Middle frontal gyrus (tissue), 1 donor: ENCODE results near the gene ISG20L2.

Experiments used
- DNase-seq: peaks from one replicate; pipeline ENCODE4 v3.0.0-alpha.2; 2015; ENCODE audit warnings: low spot score; ENCODE audit errors: extremely low spot score

Gene ISG20L2

GRCh38 chr1:156754219-156754618, 25.7 kb upstream of the ISG20L2 start:
- DNase-seq: no peak

DNA sequence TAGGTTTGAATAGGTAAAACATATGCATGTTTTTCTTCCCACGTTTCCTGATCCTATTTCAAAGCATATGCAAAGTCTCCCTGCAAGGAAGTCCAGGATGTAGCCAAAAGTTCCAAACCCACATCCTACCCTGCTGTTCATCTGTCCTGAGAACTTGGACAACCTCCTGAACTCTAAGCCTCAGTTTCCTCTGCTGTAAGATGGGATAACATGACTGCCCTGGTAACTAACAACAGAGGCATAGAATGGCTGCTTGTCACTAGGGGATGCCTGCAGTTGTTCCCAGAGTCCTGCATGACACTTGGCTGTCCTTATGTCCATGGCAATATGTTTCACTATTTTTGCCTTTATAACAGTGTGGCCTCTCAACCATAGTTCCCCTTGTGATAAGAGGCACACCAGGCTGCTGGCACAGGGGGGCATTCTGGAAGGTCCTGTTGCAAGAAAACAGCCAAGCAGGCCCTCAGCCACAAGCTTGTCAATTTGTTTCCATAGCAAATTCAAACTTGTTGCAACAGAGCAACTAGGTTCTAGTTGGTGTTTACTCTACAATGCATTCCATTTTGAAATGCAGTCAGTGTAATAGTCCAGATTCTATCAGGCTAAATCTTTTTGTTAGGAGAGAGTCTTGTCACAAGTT, 24.4 kb upstream of the ISG20L2 start:
- DNase-seq: no peak

DNA sequence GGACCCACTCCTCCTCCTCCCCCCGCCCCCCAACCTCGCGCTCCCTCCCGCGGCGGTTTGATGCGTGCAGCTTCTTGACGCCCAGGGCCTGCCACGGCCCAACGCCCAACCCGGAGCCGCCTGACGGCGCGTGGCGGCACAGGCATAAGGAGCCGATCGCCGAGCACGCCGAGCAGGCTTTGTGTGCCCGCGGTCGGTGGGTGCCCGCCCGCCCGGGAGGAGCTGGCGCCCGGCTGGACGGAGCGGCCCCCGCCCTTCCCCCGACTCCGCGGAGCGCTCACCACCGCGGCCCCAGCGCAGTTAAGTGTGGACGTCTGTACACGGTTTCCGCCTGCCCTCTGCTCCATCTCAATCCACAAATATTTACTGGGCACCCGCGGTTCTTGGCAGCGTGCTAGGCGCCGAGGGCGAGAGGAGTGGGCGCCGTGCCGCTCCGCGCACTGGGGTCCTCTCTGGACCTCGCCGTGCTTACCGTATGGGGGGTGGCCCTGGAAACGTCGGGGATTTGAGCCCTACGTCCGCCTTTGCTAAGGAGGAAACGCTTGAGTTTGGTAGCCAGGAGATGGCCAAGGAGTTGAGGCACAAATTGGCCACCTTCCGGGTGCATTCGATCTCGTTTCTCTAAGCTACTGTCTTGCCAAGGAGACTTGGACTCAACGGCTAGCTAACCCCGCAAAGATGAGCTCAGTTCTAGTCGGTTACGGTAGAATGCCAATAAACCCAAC, 23.4 kb upstream of the ISG20L2 start:
- DNase-seq: peak; percentile 93

DNA sequence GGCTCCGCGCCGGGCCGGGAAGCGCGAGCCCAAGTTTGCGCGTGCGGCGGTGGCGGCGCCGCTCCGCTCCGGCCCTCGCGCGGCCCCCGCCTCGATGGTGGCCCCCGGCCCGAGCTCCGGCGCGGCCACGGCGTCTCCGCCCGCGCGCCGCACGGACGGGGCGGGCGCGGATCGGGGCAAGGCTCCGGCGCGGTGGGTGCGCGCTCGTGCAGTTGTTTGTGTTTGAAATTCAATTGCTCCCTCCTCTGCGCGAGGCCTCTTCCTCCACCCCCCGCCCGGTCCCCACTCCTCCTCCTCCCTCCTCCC, 22.8 kb upstream of the ISG20L2 start, which contains the start of gene HDGF:
TSS of gene HDGF (minus strand) at position 225 of the 306 bp plus-strand sequence. CDS start 246 bp downstream, outside the sequence.
- DNase-seq: no peak

DNA sequence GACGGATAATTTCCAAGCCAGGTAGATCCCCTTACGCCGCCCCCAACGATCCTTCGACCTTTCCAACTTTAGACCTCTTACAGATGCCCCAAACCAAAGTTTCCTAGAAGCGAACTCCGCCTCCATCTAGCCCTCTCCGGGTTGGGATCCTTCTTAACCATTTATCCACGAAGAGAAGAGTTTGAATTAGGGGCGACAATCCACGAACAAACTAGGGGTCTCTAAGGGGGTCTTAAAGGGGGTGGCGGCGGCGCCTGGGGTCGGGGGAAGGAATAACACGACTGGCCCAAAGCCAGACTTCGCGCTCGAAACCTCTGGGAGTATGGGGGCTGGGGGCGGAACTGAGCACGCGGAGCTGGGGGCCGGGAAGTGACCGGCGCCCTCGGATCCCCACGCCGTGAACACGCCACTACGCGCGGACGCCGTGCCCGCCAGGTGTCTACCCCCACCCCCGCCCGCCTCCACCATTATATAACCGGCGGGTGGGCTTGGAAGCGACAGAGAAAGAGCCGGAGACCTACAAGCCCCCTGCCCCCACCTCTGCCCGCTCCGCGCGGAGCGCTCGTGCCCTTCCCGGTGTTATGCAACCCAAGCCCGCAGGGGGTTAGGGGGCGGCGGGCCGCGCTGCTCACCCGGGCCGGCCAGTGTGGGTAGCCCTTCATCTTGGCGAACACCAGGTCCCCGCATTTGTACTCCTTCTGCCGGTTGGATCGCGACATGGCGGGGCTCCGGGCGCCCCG, 22.3 kb upstream of the ISG20L2 start:
- no peak for DNase-seq

GRCh38 chr1:156750191-156750672, 21.7 kb upstream of the ISG20L2 start:
- no peak for DNase-seq

DNA sequence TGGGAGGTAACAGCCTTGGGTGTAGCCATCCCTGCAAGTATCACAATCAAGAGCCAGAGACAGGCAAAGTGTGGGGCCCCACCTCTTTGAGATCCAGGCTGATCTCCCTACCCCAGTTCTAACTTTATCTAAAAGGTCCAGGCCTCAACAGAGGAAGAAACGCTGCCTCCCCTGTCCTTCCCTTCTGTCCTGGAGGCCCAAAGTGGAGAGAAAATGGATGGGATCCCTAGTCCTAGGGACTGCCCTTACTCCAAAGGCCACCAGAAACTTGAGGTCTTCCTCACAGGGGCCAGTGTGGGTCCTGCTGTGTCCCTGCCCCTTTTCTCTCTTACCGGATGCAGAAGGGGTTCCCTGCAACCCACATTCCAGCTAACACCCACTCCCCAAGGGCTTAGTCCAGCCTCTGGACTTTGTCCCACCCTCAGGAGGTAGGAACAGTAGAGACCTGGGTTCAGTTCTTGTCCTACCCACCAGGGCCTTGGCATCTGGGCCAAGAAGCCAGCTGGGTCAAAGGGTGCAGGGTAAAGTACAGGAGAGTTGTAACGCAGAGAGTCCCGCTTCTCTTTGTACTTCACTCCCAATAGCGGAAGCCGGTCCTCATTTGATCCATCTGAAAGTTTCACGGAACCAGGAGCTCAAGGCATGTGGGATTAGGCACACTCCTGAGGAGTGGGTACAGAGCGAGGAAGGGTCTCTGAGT, 21.0 kb upstream of the ISG20L2 start:
- DNase-seq: no peak

DNA sequence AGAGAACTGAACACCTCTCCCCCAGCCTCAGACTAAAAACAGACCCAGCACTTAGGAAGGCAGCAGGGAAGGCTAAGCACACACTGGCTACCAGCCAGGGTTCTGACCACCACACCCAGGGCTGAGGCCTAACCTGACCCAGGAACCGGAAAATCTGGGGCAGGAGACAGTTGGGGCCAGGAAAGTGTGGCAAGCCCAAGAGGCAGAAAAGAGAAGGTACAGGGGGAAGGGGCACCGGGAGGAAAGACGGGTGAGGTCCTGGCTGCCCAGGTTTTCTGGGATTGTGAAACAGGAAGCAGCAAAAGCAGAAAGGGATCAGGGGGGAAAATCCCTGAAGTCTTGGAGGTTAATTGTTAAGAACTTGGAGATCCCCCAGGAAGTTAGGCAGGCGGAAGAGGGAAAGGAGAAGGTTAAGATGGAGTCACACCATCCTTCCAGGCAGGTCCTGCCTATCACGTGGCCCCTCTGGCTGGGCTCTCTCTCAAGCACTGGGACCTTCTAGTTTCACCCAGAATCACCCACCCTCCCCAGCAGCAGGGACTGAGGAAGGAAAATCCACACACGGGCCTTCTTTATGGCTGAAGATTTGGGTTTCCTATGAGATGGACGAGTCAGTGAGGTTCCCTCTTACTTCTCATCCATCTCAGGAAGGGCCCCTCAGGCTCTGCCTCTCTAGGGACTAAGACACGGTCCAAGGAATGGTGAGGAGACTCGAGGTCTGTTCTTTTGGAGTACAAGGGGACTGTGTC, 20.3 kb upstream of the ISG20L2 start:
- no peak for DNase-seq

- DNase-seq: no peak
Measured at GRCh38 chr1:156747742-156748669, 19.4 kb upstream of the ISG20L2 start.

GRCh38 chr1:156746728-156747631, 18.4 kb upstream of the ISG20L2 start:
- DNase-seq: no peak

- DNase-seq: no peak
Measured at GRCh38 chr1:156746406-156746727, 17.8 kb upstream of the ISG20L2 start.

DNA sequence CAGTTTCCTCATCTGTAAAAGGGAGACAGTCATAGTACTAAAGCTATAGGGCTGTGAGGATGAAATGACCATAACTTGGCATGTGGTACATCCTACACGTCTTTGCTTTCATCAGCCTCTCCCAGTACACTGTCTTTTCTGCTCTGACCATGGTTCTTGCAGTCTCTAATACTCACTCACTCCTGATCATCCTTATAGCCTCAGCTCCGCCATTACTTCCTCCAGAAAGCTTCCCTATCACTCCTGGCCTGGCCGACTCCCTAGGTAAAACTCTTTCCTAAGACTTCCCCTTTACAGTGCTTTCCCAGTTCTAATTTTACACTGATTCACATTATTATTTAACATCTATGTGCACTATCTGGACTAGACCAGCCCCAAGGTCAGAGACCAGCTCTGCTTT, 17.3 kb upstream of the ISG20L2 start:
- no peak for DNase-seq

GRCh38 chr1:156744786-156745419, 16.3 kb upstream of the ISG20L2 start:
- DNase-seq: no peak

GRCh38 chr1:156744344-156744743, 15.8 kb upstream of the ISG20L2 start:
- DNase-seq: no peak

DNA sequence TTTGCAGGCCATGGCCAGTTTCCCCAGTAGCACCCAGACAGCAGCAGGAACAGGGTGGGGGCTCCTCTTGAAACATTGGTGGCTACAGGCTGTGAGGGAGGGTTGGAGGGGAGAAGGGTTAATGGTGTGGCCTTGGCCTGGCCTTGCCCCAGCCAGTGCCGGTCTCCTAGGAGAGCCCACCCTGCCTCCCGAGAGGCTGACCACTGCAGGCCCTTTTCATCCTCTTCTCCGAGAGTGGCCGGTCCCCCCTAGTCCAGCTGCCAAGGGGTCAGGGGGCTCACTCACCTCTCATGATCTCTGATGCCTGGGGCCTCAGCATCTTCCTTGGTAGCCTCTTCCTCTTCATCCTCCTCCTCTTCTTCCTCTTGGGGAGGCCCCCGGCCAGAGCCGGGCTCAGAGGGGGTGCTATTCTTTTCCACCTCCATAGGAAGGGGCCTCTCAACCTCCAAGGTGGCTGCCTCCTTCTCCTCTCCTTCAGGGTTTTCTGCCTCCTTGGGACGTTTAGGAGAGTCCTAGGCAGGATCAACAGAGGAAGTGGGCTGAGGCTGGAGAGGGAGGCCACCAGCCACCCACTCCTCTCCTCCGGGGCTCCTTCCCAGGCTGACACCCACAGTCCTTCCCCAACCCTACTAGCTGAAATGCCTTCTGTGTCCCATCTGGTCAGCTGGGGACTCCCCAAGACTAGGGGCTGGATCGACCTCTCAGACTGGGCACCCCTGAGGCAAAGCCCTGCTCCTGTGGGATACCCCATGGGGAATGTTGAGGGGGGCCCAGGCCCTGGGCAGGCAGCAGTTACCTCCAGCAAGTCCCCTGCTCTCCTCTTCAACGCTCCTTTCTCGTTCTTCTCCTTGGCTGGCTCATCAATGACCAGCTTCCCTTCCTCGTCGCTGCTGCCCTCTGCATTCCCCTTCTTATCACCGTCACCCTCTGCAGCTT, 15.1 kb upstream of the ISG20L2 start:
- DNase-seq: no peak

DNA sequence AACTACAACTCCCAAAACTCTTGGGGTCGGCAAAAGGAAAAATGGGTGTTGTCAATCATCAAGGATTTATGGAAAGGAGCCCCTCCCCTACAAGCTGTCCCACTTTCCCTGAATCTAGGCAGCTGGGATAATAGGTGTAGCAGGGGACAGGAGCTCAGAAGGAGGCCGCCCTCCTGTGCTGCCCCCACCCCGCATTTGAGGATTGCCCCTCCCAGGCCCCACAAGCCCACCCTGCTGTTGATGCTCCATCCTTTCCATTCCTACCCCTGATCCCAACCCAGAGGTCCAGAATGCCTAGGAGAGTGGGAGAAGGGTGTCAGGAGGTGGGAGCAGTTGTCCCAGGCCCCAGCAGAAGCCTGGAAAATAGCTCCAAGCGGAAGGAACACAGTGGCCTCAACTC, 14.2 kb upstream of the ISG20L2 start:
- no peak for DNase-seq

DNA sequence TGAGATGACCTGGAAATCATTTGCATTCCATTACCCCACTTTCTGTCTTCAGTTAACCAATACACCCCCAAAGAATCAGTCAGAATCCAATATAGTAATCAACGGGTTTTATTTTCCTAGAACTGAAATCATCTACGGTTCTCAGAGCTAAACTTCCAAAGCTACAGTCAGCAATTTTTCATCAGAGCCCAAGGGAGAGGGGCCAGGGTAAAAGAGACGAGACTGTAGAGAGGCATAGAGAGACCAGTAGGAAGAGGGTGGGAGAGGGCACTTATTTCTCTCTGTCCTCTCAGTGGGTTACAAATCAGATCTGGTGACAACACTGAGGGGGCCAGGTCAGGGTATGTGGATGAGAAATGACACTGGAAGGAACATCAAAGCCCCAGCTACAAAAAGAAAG, 13.5 kb upstream of the ISG20L2 start:
- no peak for DNase-seq
